Neural cell (in vitro differentiated cells): Measurements from ENCODE around the gene ZNF79. TPM values are rescaled to one million over a fixed set of nuclear protein-coding genes. Genes with fewer than 3 reads are reported as not detected.

Experiments used
- H2AFZ ChIP-seq: fragments of 200-600, 300-800 bp; sonication (generic), shearing (Covaris generic); 2 replicates; pipeline ENCODE4 v1.6.0; 2014; ENCODE audit warnings: low read depth, mild to moderate bottlenecking, antibody characterized with exemption, low read length, moderate library complexity
- H3F3A ChIP-seq: fragments of 200-600 bp; shearing (Covaris generic); 2 replicates; pipeline ENCODE4 v1.6.1; 2016; ENCODE audit warnings: mild to moderate bottlenecking, moderate library complexity, mixed read lengths, antibody characterized with exemption, low read length; ENCODE audit not compliant: insufficient read depth, poor library complexity, severe bottlenecking
- H3K27ac ChIP-seq: fragments of 200-600, 300-800 bp; sonication (generic), shearing (Covaris generic); 2 replicates; pipeline ENCODE4 v1.5.1; 2014; ENCODE audit warnings: mild to moderate bottlenecking, low read length, moderate library complexity
- H3K27me3 ChIP-seq: fragments of 300-800, 200-600 bp; sonication (generic), shearing (Covaris generic); 2 replicates; pipeline ENCODE4 v1.6.0; 2014; ENCODE audit warnings: mild to moderate bottlenecking, low read depth, low read length, moderate library complexity; ENCODE audit not compliant: insufficient read depth
- H3K36me3 ChIP-seq: fragments of 300-800, 200-600 bp; sonication (generic), shearing (Covaris generic); 2 replicates; pipeline ENCODE4 v1.5.1; 2014; ENCODE audit warnings: mild to moderate bottlenecking, antibody characterized with exemption, low read length, moderate library complexity; ENCODE audit not compliant: insufficient read depth
- H3K4me2 ChIP-seq: fragments of 300-800, 200-600 bp; sonication (generic), shearing (Covaris generic); 2 replicates; pipeline ENCODE4 v1.6.0; 2014; ENCODE audit warnings: mild to moderate bottlenecking, low read length
- H3K4me3 ChIP-seq: fragments of 300-800, 200-600 bp; sonication (generic), shearing (Covaris generic); 2 replicates; pipeline ENCODE4 v1.5.1; 2014; ENCODE audit warnings: mild to moderate bottlenecking, low read length, moderate library complexity
- H3K79me2 ChIP-seq: fragments of 200-600 bp; shearing (Covaris generic); replicated peaks from 2 replicates; pipeline ENCODE4 v1.6.0; 2014; ENCODE audit warnings: mild to moderate bottlenecking, low read length, moderate library complexity; ENCODE audit not compliant: insufficient read depth
- H3K9ac ChIP-seq: fragments of 300-800, 200-600 bp; sonication (generic), shearing (Covaris generic); 2 replicates; pipeline ENCODE4 v1.6.1; 2016; ENCODE audit warnings: mild to moderate bottlenecking, low read length, mixed read lengths
- H3K9me2 ChIP-seq: fragments of 200-600 bp; shearing (Covaris generic); 2 replicates; pipeline ENCODE4 v1.6.1; 2016; ENCODE audit warnings: mild to moderate bottlenecking, low read length, mixed read lengths; ENCODE audit not compliant: insufficient read depth
- H3K9me3 ChIP-seq: fragments of 200-600, 300-800 bp; sonication (generic), shearing (Covaris generic); 2 replicates; pipeline ENCODE4 v1.6.1; 2016; ENCODE audit warnings: mild to moderate bottlenecking, mixed run types, low read length, moderate library complexity, mixed read lengths
- H4K20me1 ChIP-seq: fragments of 200-600 bp; shearing (Covaris generic); 2 replicates; pipeline ENCODE4 v1.6.1; 2016; ENCODE audit warnings: mild to moderate bottlenecking, mixed run types; ENCODE audit not compliant: insufficient read depth
- CTCF ChIP-seq: fragments of 450-650 bp; IDR thresholded peaks from 2 replicates; pipeline ENCODE4 v1.5.1; 2014; ENCODE audit warnings: antibody characterized with exemption, mild to moderate bottlenecking, moderate library complexity; ENCODE audit not compliant: poor library complexity, severe bottlenecking
- EP300 ChIP-seq: fragments of 450-650 bp; conservative IDR thresholded peaks from 2 replicates; pipeline ENCODE4 v1.6.1; 2014; ENCODE audit warnings: antibody characterized with exemption, mild to moderate bottlenecking, moderate library complexity; ENCODE audit not compliant: poor library complexity, severe bottlenecking
- EZH2 ChIP-seq: fragments of 200-600, 300-800 bp; shearing (Covaris generic), sonication (generic); IDR thresholded peaks from 2 replicates; pipeline ENCODE4 v1.6.1; 2014; ENCODE audit warnings: antibody characterized with exemption, low read length, borderline replicate concordance, mild to moderate bottlenecking; ENCODE audit not compliant: insufficient read depth, poor library complexity, severe bottlenecking
- MXI1 ChIP-seq: fragments of 450-650 bp; conservative IDR thresholded peaks from 2 replicates; pipeline ENCODE4 v1.6.1; 2014; ENCODE audit warnings: antibody characterized with exemption, mild to moderate bottlenecking; ENCODE audit not compliant: poor library complexity, severe bottlenecking
- POLR2AphosphoS5 ChIP-seq: IDR thresholded peaks from 2 replicates; pipeline ENCODE4 v1.6.1; 2012
- RAD21 ChIP-seq: fragments of 450-650 bp; conservative IDR thresholded peaks from 2 replicates; pipeline ENCODE4 v1.6.1; 2014; ENCODE audit warnings: antibody characterized with exemption, mild to moderate bottlenecking, moderate library complexity
- SMC3 ChIP-seq: fragments of 450-650 bp; conservative IDR thresholded peaks from 2 replicates; pipeline ENCODE4 v1.6.1; 2014; ENCODE audit warnings: antibody characterized with exemption, mild to moderate bottlenecking, moderate library complexity; ENCODE audit not compliant: poor library complexity
- TAF1 ChIP-seq: IDR thresholded peaks from 2 replicates; pipeline ENCODE4 v1.6.1; 2012; ENCODE audit warnings: low read depth
- polyA plus RNA-seq: library from polyadenylated mRNA; depleted of rRNA; stranded (reverse); fragments of >200 nt; gene quantifications from 2 replicates; pipeline ENCODE4 v1.2.3, GENCODE V29; 2014
- TF ChIP-seq, protein P1 (sequence below): IDR thresholded peaks from 2 replicates; pipeline ENCODE4 v1.6.1; 2012; ENCODE audit warnings: borderline replicate concordance

The ZNF79 gene
- polyA plus RNA-seq, 1 donor from 2014 or later: 2.9 TPM

DNA sequence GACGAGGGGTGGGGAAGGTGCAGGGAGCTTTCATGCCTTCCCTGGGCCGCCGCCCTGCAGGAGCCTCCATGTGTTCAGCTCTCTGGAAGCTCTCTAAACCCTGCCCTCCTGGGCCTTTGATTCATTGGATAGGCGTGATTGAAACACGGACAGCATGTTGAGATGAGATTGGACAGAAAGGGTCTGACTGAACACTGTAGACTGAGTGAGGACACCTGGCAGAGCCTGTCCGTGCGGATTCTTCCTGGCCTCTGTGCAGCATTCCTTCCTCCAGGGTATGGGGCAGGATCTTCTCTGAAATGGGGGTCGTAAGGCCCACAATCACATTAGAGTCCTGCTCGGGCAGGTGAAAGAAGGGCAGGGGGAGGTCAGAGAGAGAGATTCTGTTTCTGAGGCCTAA, 14.2 kb downstream of the ZNF79 start:
- no peaks in the 10 kb centered on the region for H3K9me2 ChIP-seq
- H3K9me3 ChIP-seq: no peaks in the 10 kb centered on the region
- H3K27me3 ChIP-seq: no peaks in the 10 kb centered on the region
- H4K20me1 ChIP-seq: no peaks in the 10 kb centered on the region
- no peak overlapping the region for H2AFZ ChIP-seq
- TF ChIP-seq, protein P1, sequence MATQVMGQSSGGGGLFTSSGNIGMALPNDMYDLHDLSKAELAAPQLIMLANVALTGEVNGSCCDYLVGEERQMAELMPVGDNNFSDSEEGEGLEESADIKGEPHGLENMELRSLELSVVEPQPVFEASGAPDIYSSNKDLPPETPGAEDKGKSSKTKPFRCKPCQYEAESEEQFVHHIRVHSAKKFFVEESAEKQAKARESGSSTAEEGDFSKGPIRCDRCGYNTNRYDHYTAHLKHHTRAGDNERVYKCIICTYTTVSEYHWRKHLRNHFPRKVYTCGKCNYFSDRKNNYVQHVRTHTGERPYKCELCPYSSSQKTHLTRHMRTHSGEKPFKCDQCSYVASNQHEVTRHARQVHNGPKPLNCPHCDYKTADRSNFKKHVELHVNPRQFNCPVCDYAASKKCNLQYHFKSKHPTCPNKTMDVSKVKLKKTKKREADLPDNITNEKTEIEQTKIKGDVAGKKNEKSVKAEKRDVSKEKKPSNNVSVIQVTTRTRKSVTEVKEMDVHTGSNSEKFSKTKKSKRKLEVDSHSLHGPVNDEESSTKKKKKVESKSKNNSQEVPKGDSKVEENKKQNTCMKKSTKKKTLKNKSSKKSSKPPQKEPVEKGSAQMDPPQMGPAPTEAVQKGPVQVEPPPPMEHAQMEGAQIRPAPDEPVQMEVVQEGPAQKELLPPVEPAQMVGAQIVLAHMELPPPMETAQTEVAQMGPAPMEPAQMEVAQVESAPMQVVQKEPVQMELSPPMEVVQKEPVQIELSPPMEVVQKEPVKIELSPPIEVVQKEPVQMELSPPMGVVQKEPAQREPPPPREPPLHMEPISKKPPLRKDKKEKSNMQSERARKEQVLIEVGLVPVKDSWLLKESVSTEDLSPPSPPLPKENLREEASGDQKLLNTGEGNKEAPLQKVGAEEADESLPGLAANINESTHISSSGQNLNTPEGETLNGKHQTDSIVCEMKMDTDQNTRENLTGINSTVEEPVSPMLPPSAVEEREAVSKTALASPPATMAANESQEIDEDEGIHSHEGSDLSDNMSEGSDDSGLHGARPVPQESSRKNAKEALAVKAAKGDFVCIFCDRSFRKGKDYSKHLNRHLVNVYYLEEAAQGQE: no peak
- TF ChIP-seq POLR2AphosphoS5: no peak
- no peak overlapping the region for H3K9ac ChIP-seq
- H3K27ac ChIP-seq: no peak overlapping the region
- peaks cover 4% of the 10 kb centered on the region for H3K36me3 ChIP-seq
- H3K79me2 ChIP-seq: no peaks in the 10 kb centered on the region
- H3F3A ChIP-seq: no peaks in the 10 kb centered on the region
- H3K4me2 ChIP-seq: no peak overlapping the region
- no peak overlapping the region for H3K4me3 ChIP-seq

DNA sequence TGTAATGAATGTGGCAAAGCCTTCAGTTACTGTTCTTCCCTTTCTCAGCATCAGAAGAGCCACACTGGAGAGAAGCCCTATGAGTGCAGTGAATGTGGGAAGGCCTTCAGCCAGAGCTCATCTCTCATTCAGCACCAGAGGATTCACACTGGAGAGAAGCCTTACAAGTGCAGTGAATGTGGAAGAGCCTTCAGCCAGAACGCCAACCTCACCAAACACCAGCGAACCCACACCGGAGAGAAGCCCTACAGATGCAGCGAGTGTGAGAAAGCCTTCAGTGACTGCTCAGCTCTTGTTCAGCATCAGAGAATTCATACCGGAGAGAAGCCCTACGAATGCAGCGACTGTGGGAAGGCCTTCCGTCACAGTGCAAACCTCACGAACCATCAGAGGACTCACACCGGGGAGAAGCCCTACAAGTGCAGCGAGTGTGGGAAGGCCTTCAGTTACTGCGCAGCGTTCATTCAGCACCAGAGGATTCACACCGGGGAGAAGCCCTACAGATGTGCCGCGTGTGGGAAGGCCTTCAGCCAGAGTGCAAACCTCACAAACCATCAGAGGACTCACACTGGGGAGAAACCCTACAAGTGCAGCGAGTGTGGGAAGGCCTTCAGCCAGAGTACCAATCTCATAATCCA, 20.2 kb downstream of the ZNF79 start:
- peaks cover 7% of the 10 kb centered on the region for H3K36me3 ChIP-seq
- TF ChIP-seq EP300 (no peak), TAF1 (no peak), SMC3 (no peak), EZH2 (no peak), CTCF (no peak), RAD21 (no peak), POLR2AphosphoS5 (no peak), MXI1 (no peak)
- TF ChIP-seq, protein P1: no peak
- H2AFZ ChIP-seq: no peak overlapping the region
- peaks cover under 1% of the 10 kb centered on the region for H3K79me2 ChIP-seq
- no peaks in the 10 kb centered on the region for H3F3A ChIP-seq
- H4K20me1 ChIP-seq: no peaks in the 10 kb centered on the region
- no peak overlapping the region for H3K4me2 ChIP-seq
- no peaks in the 10 kb centered on the region for H3K9me2 ChIP-seq
- H3K27me3 ChIP-seq: no peaks in the 10 kb centered on the region
- H3K4me3 ChIP-seq: no peak overlapping the region
- no peak overlapping the region for H3K9ac ChIP-seq
- no peaks in the 10 kb centered on the region for H3K9me3 ChIP-seq
- H3K27ac ChIP-seq: no peak overlapping the region
